Stimulated activated naive CD8-positive, alpha-beta T cell treated with anti-CD3 and anti-CD28 coated beads, Interleukin-15, Interleukin-2, amounts not matched to agents 100 ng/mL and 50 ng/mL, for 24 hours (primary cell): Measurements from ENCODE around the gene MYBPH.

ENCODE experiments used
- H3K27ac Mint-ChIP-seq: one replicate; pipeline ENCODE4 v1.8.0; 2021; ENCODE audit warnings: mild to moderate bottlenecking, mixed read lengths
- H3K27me3 Mint-ChIP-seq: one replicate; pipeline ENCODE4 v1.8.0; 2021; ENCODE audit warnings: mixed read lengths
- H3K36me3 Mint-ChIP-seq: one replicate; pipeline ENCODE4 v1.8.0; 2021; ENCODE audit warnings: low read depth, mixed read lengths
- H3K4me1 Mint-ChIP-seq: one replicate; pipeline ENCODE4 v1.8.0; 2021; ENCODE audit warnings: low read depth, mixed read lengths
- H3K4me3 Mint-ChIP-seq: one replicate; pipeline ENCODE4 v1.8.0; 2021; ENCODE audit warnings: mild to moderate bottlenecking, mixed read lengths
- H3K9me3 Mint-ChIP-seq: one replicate; pipeline ENCODE4 v1.8.0; 2021; ENCODE audit warnings: mixed read lengths

MYBPH gene

DNA sequence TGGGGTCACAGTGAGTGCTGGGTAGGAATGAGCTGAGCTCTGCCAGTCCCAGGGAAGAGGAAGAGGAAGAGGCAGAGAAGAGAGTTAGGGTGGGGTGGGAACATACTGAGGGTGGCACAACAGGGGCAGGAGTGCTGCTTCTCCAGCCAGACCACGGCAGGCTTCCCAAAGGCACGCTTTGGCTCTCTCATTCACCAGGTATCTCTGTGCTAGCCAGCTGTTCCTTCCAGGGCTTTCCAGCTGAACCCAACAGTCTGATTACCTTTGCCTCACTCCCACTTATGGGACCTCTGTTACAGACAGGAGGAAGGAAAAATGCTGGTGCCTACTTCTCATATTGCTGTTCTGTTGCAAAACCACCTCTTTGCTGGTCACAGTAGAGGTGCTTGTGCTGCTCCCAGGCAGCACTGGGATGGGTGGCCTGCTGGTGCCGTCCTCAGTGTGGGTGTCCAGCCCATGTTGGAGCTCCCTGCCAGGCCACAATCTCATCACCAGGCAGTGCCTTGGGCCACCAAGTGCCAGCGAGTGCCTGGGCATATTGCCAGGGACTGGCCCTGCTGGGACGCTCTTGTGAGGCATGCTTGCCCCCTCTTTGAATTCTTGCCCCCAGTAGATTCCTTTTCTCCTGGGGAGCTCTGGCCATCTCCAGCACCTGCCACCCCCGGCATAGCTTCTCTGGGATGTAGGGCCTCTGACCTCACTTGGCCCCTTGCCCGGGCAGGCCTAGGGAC, 46.0 kb downstream of the MYBPH start:
- Mint-ChIP-seq H3K36me3 (no peaks in the 10 kb centered on the region), H3K4me1 (peaks cover 7% of the 10 kb centered on the region), H3K4me3 (no peak overlapping the region), H3K27me3 (peaks cover 39% of the 10 kb centered on the region), H3K9me3 (no peaks in the 10 kb centered on the region), H3K27ac (no peak overlapping the region)

DNA sequence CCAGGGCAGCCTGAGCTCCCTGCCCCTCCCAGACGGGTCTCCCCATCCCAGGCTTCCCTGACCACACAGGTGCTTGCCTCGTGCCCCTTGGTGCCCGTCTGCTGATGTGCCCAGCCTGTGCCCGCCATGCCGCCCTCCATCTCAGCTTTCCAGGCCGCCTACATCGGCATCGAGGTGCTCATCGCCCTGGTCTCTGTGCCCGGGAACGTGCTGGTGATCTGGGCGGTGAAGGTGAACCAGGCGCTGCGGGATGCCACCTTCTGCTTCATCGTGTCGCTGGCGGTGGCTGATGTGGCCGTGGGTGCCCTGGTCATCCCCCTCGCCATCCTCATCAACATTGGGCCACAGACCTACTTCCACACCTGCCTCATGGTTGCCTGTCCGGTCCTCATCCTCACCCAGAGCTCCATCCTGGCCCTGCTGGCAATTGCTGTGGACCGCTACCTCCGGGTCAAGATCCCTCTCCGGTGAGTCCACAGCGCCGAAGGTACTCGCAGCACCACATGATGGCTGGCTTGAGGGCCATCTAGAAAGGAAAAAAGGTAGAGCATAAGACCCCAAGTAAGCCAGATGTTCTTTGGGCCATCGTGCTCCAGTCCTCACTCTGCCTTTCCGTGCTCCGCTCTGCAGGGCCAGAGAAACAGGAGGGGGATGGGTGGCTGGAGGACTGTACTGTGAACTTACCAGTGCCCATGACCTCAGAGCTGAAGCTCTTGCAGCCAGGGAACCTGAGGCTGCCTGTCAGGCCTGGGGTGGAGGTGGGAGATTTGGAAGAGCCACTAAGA, 46.7 kb downstream of the MYBPH start:
- H3K27me3 Mint-ChIP-seq: peaks cover 42% of the 10 kb centered on the region
- no peaks in the 10 kb centered on the region for H3K9me3 Mint-ChIP-seq
- no peak overlapping the region for H3K27ac Mint-ChIP-seq
- no peak overlapping the region for H3K4me3 Mint-ChIP-seq
- H3K36me3 Mint-ChIP-seq: no peaks in the 10 kb centered on the region
- peaks cover 7% of the 10 kb centered on the region for H3K4me1 Mint-ChIP-seq

DNA sequence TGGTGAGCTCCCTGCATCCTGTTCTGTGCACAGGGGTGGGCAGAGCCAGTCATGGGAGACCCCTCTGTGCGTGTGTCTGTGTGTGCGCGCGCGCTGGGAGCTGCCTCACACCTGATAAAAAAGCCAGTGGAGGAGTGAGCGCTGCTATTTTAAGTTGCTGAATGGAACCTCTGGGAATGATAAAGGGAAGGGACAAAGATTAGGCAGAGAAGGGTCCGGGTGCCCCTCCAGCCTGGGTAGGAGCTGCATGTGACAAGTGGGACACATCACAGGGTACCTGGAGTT, 47.3 kb downstream of the MYBPH start:
- Mint-ChIP-seq H3K4me1 (peaks cover 7% of the 10 kb centered on the region), H3K9me3 (no peaks in the 10 kb centered on the region), H3K36me3 (no peaks in the 10 kb centered on the region), H3K27me3 (peaks cover 48% of the 10 kb centered on the region), H3K4me3 (no peak overlapping the region), H3K27ac (no peak overlapping the region)

DNA sequence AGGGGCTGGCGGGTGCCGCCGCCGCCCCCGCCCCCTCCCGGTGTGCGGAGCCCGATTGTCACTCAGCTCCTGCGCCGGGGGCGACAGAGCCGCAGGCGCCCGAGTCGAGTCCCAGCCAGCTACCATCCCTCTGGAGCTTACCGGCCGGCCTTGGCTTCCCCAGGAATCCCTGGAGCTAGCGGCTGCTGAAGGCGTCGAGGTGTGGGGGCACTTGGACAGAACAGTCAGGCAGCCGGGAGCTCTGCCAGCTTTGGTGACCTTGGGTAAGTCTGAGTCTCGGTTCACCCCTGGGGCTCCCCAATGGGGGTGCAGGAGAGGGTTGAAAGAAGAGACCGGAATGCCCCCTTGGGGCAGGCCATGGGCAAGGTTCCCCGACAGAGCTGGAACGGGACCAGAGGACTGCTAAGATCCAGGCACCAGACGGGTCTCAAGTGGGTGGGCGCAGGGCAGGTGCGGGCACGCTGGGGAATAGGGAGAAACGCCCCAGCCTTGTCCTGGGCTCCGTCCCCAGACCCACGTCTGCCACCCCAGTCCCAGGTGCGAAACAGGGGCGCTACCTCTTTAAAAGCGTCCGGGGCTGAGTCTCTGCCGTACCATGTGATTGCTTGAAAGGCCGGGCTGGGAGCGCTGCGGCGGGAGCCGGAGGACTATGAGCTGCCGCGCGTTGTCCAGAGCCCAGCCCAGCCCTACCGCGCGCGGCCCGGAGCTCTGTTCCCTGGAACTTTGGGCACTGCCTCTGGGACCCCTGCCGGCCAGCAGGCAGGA, 47.8 kb downstream of the MYBPH start, which contains the start of gene ADORA1:
Gene ADORA1 (plus strand): TSS at position 61 of the 765 bp plus-strand sequence. CDS start 1,116 bp downstream, outside the sequence.
- Mint-ChIP-seq H3K4me3 (no peak within 1 kb of the TSS), H3K27me3 (peaks cover 48% of the 10 kb centered on the region), H3K4me1 (peaks cover 7% of the 10 kb centered on the region), H3K9me3 (no peaks in the 10 kb centered on the region), H3K27ac (no peak within 1 kb of the TSS), H3K36me3 (no peaks in the 10 kb centered on the region)

DNA sequence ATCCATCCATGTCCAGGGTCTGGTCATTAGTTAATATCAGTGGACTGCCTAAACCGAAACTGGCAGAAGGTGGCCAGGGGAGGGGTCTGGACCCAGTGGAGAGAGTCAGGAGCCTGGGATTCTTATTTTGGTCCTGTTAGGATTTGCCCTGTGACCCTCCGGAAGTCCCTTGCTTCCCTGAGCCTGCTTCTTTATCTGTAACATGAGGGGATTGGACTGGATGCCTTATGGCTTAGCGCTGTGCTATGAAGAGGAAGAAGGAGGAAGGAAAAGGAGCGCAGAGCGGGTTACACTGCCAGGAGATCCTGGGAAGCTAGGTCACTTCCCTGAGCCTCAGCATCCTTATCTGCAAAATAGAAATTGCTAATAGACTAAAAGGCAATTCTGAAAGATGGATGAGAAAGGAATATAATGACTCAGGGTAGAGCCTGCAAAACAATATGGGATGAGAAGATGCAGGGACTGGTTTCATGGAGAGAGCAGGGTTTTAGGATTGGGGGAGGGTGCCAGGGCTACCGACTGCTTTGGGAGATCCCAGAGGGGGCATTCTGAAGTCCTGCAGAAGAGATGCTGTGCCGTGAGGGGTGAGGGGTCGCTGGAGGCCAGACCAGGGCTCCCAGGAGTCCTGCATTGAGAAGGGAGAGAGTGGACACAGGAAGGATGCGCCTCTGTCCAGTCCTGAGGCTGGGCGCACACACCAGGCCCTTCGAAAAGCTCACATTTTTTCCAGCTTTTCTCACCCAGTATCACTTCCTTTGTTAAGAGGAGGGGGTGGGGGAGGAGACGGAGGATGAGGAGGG, 48.6 kb downstream of the MYBPH start:
- peaks cover 7% of the 10 kb centered on the region for H3K4me1 Mint-ChIP-seq
- no peak overlapping the region for H3K27ac Mint-ChIP-seq
- H3K9me3 Mint-ChIP-seq: no peaks in the 10 kb centered on the region
- H3K36me3 Mint-ChIP-seq: no peaks in the 10 kb centered on the region
- no peak overlapping the region for H3K4me3 Mint-ChIP-seq
- peaks cover 51% of the 10 kb centered on the region for H3K27me3 Mint-ChIP-seq

DNA sequence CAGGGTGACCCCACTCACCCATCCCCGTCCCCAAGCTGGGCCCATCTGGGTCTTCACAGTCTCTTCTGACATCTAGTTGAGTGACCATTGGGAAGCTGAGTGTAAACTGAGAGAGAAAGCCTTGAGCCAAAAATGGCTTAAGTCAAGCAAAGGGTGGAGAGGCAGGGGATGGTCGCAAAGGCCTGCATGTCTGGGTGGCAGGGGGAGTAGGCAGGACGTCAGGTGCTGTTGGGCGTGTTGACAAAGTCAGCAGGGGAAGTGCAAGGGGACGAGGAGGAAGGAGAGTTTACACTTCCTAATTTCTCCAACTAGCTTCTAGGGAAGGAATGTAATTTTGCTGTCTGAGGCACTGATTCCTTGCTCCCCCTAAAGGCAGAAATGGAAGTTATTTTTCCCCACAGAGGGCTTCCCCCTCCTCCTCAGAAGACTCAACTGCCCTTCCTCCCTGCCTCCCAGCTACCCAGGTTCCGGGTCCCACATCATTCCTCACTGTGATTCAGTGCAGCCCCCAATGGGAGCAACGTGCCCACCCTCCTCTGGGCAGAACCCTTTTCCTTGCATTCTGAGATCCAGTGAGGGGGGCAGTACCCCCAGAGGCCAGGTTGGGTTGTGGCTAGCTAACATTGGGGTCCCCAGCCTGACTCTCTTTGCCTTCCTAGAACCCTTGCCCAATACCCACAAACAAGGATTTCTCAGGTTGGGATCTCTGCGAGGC, 49.3 kb downstream of the MYBPH start:
- peaks cover 7% of the 10 kb centered on the region for H3K4me1 Mint-ChIP-seq
- no peak overlapping the region for H3K27ac Mint-ChIP-seq
- no peaks in the 10 kb centered on the region for H3K36me3 Mint-ChIP-seq
- H3K27me3 Mint-ChIP-seq: peaks cover 57% of the 10 kb centered on the region
- no peak overlapping the region for H3K4me3 Mint-ChIP-seq
- H3K9me3 Mint-ChIP-seq: no peaks in the 10 kb centered on the region

DNA sequence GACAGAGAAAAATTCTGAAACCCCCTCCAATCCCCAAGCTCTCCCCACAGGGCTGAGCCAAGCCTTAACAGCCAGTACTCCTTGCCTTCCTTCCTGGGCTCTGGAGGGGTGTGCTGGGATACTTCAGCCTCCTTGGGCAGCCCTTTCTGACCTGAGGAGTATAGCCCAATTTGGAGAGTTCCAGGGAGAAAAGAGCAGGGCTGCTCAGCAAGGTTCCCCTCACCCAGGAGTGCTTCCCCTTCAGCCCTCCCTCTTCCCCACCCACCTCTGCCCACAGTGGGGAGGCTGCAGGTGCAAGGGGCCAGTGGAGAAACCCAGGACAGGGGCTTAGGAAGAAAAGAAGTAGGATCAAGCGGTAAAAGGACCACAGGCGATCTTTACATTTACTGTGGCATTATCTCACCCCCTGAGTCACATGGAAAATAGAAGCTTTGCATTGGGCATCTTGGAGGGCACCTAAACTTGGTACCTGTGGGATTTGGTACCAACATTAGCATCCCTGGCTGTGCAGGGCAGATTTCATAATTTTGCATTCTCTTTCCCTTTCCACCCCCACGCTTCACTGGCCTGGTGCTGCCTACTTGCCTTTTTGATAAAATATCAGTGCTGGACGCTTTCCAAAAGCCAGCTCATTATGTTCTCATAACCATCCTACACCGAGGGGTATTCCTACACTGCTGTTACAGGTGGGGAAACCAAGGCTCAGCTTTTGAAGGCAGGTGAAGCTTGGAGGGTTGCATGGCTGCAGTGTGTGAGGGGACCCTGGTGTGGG, 50.9 kb downstream of the MYBPH start:
- no peaks in the 10 kb centered on the region for H3K9me3 Mint-ChIP-seq
- peaks cover 70% of the 10 kb centered on the region for H3K27me3 Mint-ChIP-seq
- no peak overlapping the region for H3K4me3 Mint-ChIP-seq
- no peaks in the 10 kb centered on the region for H3K36me3 Mint-ChIP-seq
- peaks cover 7% of the 10 kb centered on the region for H3K4me1 Mint-ChIP-seq
- H3K27ac Mint-ChIP-seq: no peak overlapping the region

DNA sequence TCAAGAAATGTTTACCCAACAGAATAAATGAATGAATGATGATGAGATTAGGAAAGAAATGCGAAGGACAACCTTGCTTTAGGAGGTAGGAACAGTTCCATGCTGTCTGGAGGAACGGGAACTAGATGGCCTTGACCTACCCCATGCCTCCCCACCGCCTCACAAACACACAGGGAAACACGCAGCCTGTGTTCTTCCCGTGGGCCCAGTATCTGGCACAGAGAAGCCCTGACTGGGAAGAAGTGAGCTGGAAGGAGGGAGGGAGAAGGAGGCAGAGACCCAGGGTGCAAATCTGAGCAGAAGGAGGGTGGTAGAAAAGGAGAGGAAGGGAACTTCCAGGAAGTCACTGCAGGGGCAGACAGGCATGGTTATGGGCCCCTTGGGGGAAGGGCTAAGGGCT, 51.6 kb downstream of the MYBPH start:
- no peaks in the 10 kb centered on the region for H3K36me3 Mint-ChIP-seq
- peaks cover 68% of the 10 kb centered on the region for H3K27me3 Mint-ChIP-seq
- H3K4me1 Mint-ChIP-seq: peaks cover 7% of the 10 kb centered on the region
- no peak overlapping the region for H3K4me3 Mint-ChIP-seq
- H3K27ac Mint-ChIP-seq: no peak overlapping the region
- H3K9me3 Mint-ChIP-seq: no peaks in the 10 kb centered on the region

DNA sequence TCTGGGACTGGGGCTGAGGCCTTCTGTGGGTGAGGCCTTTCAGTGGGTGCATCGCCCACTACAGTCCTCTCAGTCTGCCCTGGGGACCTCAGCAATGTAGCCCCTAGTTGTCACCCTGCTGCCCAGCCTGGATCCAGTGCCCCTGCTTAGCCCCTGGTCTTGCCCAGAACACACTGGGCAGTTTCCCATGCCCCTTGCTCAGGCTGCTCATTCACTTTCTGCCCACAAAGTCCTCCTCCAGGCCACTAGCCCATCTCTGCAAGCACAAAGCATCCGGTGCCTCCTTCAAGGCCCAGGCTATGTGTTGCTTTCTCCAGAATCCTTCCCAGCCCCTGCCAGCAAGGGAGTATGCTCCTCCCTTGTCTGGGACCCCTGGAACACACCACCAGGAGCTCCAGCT, 53.5 kb downstream of the MYBPH start:
- no peaks in the 10 kb centered on the region for H3K36me3 Mint-ChIP-seq
- no peak overlapping the region for H3K27ac Mint-ChIP-seq
- peaks cover 65% of the 10 kb centered on the region for H3K27me3 Mint-ChIP-seq
- peaks cover 5% of the 10 kb centered on the region for H3K4me1 Mint-ChIP-seq
- no peak overlapping the region for H3K4me3 Mint-ChIP-seq
- H3K9me3 Mint-ChIP-seq: no peaks in the 10 kb centered on the region

DNA sequence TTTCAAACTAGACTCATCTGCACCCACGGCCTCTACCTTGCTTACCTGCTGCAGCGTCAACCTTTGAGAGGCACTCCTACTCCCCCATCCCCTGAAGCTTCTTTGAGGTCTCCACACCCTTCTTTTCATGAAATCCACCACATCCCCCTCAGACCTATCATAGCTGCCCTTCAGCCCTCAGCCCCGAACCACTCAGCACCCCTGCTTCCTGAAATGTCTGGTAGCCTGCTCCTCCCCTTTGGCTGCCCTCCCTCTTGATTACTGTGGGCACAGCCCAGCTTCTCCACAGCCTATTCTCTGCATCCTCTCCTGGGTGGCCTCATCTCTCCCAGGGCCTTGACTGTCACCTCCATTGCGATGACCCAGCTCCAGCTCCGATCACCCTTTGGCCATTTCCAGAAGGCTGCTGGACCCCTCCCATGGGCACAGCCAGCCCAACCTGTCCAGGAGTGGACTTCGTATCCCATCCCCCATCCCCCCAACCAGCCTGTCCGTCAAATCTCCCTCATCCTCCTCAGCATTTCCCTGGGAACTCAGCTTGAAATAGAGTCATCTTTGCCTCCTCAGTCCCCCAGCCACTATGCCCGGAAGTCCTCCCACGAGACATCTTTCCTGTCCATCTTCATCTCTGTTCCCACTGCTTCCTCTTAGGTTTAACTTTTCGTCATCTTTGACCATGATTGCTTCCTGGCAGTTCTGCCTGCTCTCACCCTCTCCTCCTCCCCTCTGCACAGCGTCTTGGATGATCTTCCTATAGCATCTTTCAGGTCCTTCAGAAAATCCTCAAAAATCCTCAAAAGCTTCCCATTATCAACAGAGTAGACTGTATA, 54.2 kb downstream of the MYBPH start:
- H3K27ac Mint-ChIP-seq: no peak overlapping the region
- H3K27me3 Mint-ChIP-seq: peaks cover 63% of the 10 kb centered on the region
- no peaks in the 10 kb centered on the region for H3K9me3 Mint-ChIP-seq
- no peaks in the 10 kb centered on the region for H3K36me3 Mint-ChIP-seq
- no peaks in the 10 kb centered on the region for H3K4me1 Mint-ChIP-seq
- no peak overlapping the region for H3K4me3 Mint-ChIP-seq

DNA sequence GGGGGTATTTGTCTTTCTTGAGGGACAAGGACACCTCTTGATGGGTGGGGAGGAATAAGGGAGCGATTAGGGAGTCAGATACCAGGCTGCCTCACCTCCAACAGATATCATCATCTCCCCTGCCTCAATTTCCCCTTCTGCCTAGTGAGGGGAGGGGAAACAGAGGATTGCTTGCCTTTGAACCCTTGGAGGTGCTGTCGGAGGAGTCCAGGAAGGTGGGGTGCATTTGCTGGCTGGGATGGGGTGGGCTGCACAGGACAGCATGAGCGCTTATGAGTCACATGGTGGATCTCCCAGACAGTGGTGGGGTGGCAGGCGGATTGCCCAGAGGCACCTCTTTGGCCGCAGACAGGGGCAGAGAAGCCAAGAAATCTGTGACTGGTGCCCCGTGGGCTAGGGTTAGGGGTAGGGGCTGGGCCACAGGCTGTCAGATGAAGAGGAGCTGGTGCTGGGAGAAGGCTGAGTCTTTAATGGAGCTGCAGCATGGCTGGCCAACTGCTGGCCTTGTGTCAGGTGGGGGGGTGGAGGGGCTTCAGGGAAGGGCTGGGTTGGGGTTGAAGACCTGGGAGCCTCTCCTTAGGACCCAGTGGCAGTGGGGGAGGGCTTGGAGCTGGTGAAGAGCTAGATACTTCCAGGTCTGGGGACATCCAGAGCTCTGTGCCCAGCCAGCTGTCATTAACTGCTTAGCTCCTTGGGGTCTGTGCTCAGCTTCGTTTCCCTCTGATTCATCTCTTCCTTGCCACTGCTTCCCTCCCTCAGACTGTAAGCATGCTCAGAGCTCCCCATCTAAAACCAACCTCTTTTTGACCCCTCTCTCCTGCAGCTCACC, 55.1 kb downstream of the MYBPH start:
- H3K4me3 Mint-ChIP-seq: no peak overlapping the region
- H3K9me3 Mint-ChIP-seq: no peaks in the 10 kb centered on the region
- no peaks in the 10 kb centered on the region for H3K4me1 Mint-ChIP-seq
- peaks cover 62% of the 10 kb centered on the region for H3K27me3 Mint-ChIP-seq
- H3K27ac Mint-ChIP-seq: no peak overlapping the region
- no peaks in the 10 kb centered on the region for H3K36me3 Mint-ChIP-seq
